CD4-positive, alpha-beta T cell treated with Interleukin-17A for 4 hours (primary cell): ENCODE data around the gene CERCAM.

Experiments
- DNase-seq: peaks from one replicate; pipeline ENCODE4 v3.0.0-alpha.2; 2020; ENCODE audit warnings: mixed read lengths

Gene CERCAM

DNA sequence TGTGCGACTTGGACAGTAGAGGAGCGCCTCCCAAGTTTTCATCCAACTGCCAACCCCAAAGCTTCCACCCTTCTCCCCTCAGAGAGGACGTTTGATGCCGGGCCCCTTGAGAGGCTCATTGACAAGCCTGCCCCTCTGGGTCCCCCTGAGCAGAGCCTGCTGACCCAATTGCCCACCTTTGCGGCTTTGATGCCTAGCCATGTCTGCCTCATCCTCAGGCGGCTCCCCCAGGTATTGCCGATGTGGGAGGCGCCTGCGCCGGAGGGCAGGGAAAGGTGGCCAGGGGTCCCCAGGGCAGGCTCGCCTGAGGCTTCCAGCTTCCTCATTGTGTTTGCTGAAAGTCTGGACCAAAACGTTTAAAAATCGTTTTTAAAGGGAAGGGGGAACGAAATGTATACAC is 36.5 kb downstream of the CERCAM start:
- DNase-seq: no peak

- no peak for DNase-seq
Measured at GRCh38 chr9:128459011-128459410, 38.4 kb downstream of the CERCAM start.

DNA sequence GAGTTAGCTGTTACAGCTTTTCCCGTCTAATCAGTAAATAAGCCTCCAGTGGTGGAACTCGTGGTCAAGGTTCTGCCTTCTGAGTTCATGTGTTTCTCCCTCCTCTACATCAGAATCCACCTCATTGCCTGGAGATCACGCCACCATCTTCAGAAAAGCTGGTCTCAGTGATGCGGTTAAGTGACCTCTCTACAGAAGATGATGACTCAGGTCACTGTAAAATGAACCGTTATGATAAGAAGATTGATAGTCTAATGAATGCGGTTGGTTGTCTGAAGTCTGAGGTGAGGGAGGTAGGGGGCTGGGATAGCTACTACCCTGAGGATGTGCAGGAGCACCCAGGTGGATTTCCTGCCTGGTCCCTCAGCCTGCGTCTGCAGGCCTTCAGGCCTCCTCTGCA is 48.4 kb downstream of the CERCAM start:
- DNase-seq: no peak

- DNase-seq: peak; percentile 14
Measured at GRCh38 chr9:128470560-128470959, 49.9 kb downstream of the CERCAM start.

GRCh38 chr9:128473104-128473503 is 52.4 kb downstream of the CERCAM start:
- DNase-seq: no peak

- no peak for DNase-seq
Measured at GRCh38 chr9:128475867-128476266, 55.2 kb downstream of the CERCAM start.

GRCh38 chr9:128479262-128479661 is 58.6 kb downstream of the CERCAM start:
- no peak for DNase-seq

GRCh38 chr9:128481561-128481960 is 60.9 kb downstream of the CERCAM start:
- DNase-seq: no peak

GRCh38 chr9:128482186-128482585 is 61.5 kb downstream of the CERCAM start:
- no peak for DNase-seq

GRCh38 chr9:128484686-128485413 is 64.2 kb downstream of the CERCAM start:
- DNase-seq: no peak

DNA sequence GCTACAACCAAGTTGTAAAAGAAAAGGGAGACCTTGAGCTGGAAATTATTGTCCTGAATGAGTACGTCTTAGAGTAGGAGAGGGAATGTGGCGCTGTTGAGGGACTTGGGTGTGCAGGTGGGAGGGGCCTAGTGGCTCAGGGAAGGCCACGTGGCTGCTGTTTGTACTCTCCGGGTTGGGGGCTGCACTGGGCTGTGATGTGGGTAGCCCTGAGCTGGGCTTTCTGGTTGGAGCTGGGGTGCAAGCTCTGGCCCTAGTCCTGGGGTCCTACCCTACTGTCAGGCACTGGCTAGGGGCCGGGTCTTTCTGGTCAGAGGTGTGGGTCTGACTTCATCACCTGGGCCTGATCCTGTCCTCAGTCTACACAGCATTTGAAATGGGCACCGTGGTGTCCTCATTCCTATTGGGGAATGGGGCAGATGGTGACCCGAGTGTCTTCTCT is 64.8 kb downstream of the CERCAM start:
- no peak for DNase-seq

- no peak for DNase-seq
Measured at GRCh38 chr9:128486201-128486600, 65.5 kb downstream of the CERCAM start.
